Middle frontal gyrus (tissue), 1 donor: ENCODE data around the gene ERCC8.

Experiments
- DNase-seq: peaks from one replicate; pipeline ENCODE4 v3.0.0-alpha.2; 2015; ENCODE audit warnings: low spot score; ENCODE audit errors: extremely low spot score

The ERCC8 gene

GRCh38 chr5:60841361-60841760 is 103.5 kb downstream of the ERCC8 start:
- no peak for DNase-seq

GRCh38 chr5:60836131-60836530 is 108.7 kb downstream of the ERCC8 start:
- no peak for DNase-seq

GRCh38 chr5:60835554-60835953 is 109.3 kb downstream of the ERCC8 start:
- DNase-seq, result no peak

GRCh38 chr5:60833520-60833919 is 111.3 kb downstream of the ERCC8 start:
- no peak for DNase-seq

- DNase-seq, result no peak
Observed at GRCh38 chr5:60830581-60831127, 114.2 kb downstream of the ERCC8 start.

- no peak for DNase-seq
Observed at GRCh38 chr5:60829490-60830266, 115.2 kb downstream of the ERCC8 start.

GRCh38 chr5:60827201-60827600 is 117.7 kb downstream of the ERCC8 start:
- DNase-seq, result no peak

GRCh38 chr5:60826653-60827052 is 118.2 kb downstream of the ERCC8 start:
- DNase-seq, result no peak
